ENCODE measurements around the gene UGT1A8.
"Not testable (repeated sequence)": the region's sequence is repeated elsewhere in the genome, so short reads cannot be mapped to it uniquely, and the experiment has no call there.

UGT1A8 gene

GRCh38 chr2:233654501-233654900 is 37.1 kb downstream of the UGT1A8 start:
- TF ChIP-seq CTCF (IDR thresholded peaks at IDR 0.05; ENCODE audit: low read length) (no peak), EZH2 (optimal IDR thresholded peaks at IDR 0.05; ENCODE audit: low read depth, low read length) (no peak), EZH2phosphoT487 (IDR thresholded peaks at IDR 0.05; ENCODE audit: low read length) (no peak)
- H3K9ac ChIP-seq (ENCODE audit: low read length) = no peak overlapping the region
- no peaks in the 10 kb centered on the region for H3K36me3 ChIP-seq (replicated peaks; ENCODE audit: insufficient read depth, low read length)
- H4K20me1 ChIP-seq (ENCODE audit: insufficient read depth, low read length) = no peaks in the 10 kb centered on the region
- no peak overlapping the region for H3K4me2 ChIP-seq (ENCODE audit: low read depth, low read length)
- DNase-seq = no peak
- H3K79me2 ChIP-seq (ENCODE audit: low read length) = no peaks in the 10 kb centered on the region
- H3K9me3 ChIP-seq (replicated peaks; ENCODE audit: insufficient read depth, low read length) = no peaks in the 10 kb centered on the region
- H2AFZ ChIP-seq (ENCODE audit: low read length) = no peak overlapping the region
- no peak overlapping the region for H3K4me3 ChIP-seq (ENCODE audit: low read length)
- no peaks in the 10 kb centered on the region for H3K9me2 ChIP-seq (replicated peaks; ENCODE audit: insufficient read depth, low read length)
- no peaks in the 10 kb centered on the region for H3K4me1 ChIP-seq (ENCODE audit: low read length)
- H3K27me3 ChIP-seq (replicated peaks; ENCODE audit: insufficient read depth, low read length) = no peaks in the 10 kb centered on the region
- no peak overlapping the region for H3K27ac ChIP-seq (ENCODE audit: low read length)
- H3F3A ChIP-seq (ENCODE audit: insufficient read depth, low read length) = no peaks in the 10 kb centered on the region

- H3K9ac ChIP-seq (ENCODE audit: low read length) = no peak overlapping the region
- H4K20me1 ChIP-seq (ENCODE audit: insufficient read depth, low read length) = no peaks in the 10 kb centered on the region
- DNase-seq = no peak
- no peaks in the 10 kb centered on the region for H3K9me3 ChIP-seq (replicated peaks; ENCODE audit: insufficient read depth, low read length)
- H3K9me2 ChIP-seq (replicated peaks; ENCODE audit: insufficient read depth, low read length) = no peaks in the 10 kb centered on the region
- H3K4me3 ChIP-seq (ENCODE audit: low read length) = no peak overlapping the region
- no peaks in the 10 kb centered on the region for H3K36me3 ChIP-seq (replicated peaks; ENCODE audit: insufficient read depth, low read length)
- no peak overlapping the region for H3K27ac ChIP-seq (ENCODE audit: low read length)
- no peak overlapping the region for H3K4me2 ChIP-seq (ENCODE audit: low read depth, low read length)
- TF ChIP-seq CTCF (IDR thresholded peaks at IDR 0.05; ENCODE audit: low read length) (no peak), EZH2phosphoT487 (IDR thresholded peaks at IDR 0.05; ENCODE audit: low read length) (no peak), EZH2 (optimal IDR thresholded peaks at IDR 0.05; ENCODE audit: low read depth, low read length) (no peak)
- no peaks in the 10 kb centered on the region for H3K4me1 ChIP-seq (ENCODE audit: low read length)
- no peak overlapping the region for H2AFZ ChIP-seq (ENCODE audit: low read length)
- H3F3A ChIP-seq (ENCODE audit: insufficient read depth, low read length) = no peaks in the 10 kb centered on the region
- no peaks in the 10 kb centered on the region for H3K27me3 ChIP-seq (replicated peaks; ENCODE audit: insufficient read depth, low read length)
- H3K79me2 ChIP-seq (ENCODE audit: low read length) = no peaks in the 10 kb centered on the region
Observed at GRCh38 chr2:233655043-233655442, 37.6 kb downstream of the UGT1A8 start.

GRCh38 chr2:233655943-233656342 is 38.5 kb downstream of the UGT1A8 start:
- not testable (repeated sequence) for H3K9me2 ChIP-seq (replicated peaks; ENCODE audit: insufficient read depth, low read length); H3K9me3 ChIP-seq (replicated peaks; ENCODE audit: insufficient read depth, low read length); H3K9ac ChIP-seq (ENCODE audit: low read length); H3K79me2 ChIP-seq (ENCODE audit: low read length); H3K36me3 ChIP-seq (replicated peaks; ENCODE audit: insufficient read depth, low read length); DNase-seq; H3K27ac ChIP-seq (ENCODE audit: low read length); H3F3A ChIP-seq (ENCODE audit: insufficient read depth, low read length); H3K4me3 ChIP-seq (ENCODE audit: low read length); H3K27me3 ChIP-seq (replicated peaks; ENCODE audit: insufficient read depth, low read length); H4K20me1 ChIP-seq (ENCODE audit: insufficient read depth, low read length); H3K4me2 ChIP-seq (ENCODE audit: low read depth, low read length); H2AFZ ChIP-seq (ENCODE audit: low read length); H3K4me1 ChIP-seq (ENCODE audit: low read length)

- H3K9me2 ChIP-seq (replicated peaks; ENCODE audit: insufficient read depth, low read length) = no peaks in the 10 kb centered on the region
- H3K4me2 ChIP-seq (ENCODE audit: low read depth, low read length) = no peak overlapping the region
- no peaks in the 10 kb centered on the region for H3K9me3 ChIP-seq (replicated peaks; ENCODE audit: insufficient read depth, low read length)
- no peaks in the 10 kb centered on the region for H3K79me2 ChIP-seq (ENCODE audit: low read length)
- no peak overlapping the region for H3K4me3 ChIP-seq (ENCODE audit: low read length)
- H3K27me3 ChIP-seq (replicated peaks; ENCODE audit: insufficient read depth, low read length) = no peaks in the 10 kb centered on the region
- no peaks in the 10 kb centered on the region for H3K4me1 ChIP-seq (ENCODE audit: low read length)
- no peak overlapping the region for H3K9ac ChIP-seq (ENCODE audit: low read length)
- no peaks in the 10 kb centered on the region for H3K36me3 ChIP-seq (replicated peaks; ENCODE audit: insufficient read depth, low read length)
- no peak overlapping the region for H2AFZ ChIP-seq (ENCODE audit: low read length)
- no peak for DNase-seq
- H3K27ac ChIP-seq (ENCODE audit: low read length) = no peak overlapping the region
- TF ChIP-seq CTCF (IDR thresholded peaks at IDR 0.05; ENCODE audit: low read length) (no peak), EZH2phosphoT487 (IDR thresholded peaks at IDR 0.05; ENCODE audit: low read length) (no peak), EZH2 (optimal IDR thresholded peaks at IDR 0.05; ENCODE audit: low read depth, low read length) (no peak)
- H4K20me1 ChIP-seq (ENCODE audit: insufficient read depth, low read length) = no peaks in the 10 kb centered on the region
- H3F3A ChIP-seq (ENCODE audit: insufficient read depth, low read length) = no peaks in the 10 kb centered on the region
Observed at GRCh38 chr2:233656443-233656842, 39.0 kb downstream of the UGT1A8 start.
